ENCODE data around the gene EDDM3A. TPM values are rescaled to one million over a fixed set of nuclear protein-coding genes. Genes with fewer than 3 reads are reported as not detected.

Gene EDDM3A
- total and polyA plus RNA-seq, 2 of the 13 experiments (the other 11 are each of a cell fraction or from before 2014, with no cell fraction given), result not detected

DNA sequence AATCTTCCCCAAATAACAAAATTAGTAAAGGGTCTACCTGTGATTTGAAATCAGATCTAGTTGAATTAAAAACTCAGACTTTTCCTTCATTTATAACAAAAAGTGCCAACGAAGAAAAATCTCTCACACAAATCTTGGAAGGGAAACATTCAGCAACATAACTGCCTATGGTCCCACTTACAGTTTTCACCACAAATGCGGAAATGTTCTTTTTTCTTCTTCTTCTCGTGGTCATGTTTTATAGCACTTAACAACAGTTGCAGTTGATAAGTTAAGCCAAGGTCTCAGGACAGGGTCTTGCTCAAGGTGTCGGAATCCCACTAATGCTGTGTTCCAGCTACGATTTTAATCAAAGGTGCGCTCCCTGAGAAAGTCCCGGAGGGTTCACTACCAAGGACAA lies 45.5 kb downstream of the EDDM3A start (continued):
- TF ChIP-seq CREM (IDR thresholded peaks at IDR 0.05) (no peak), CREM (CRISPR knock-in tag; IDR thresholded peaks at IDR 0.05) (no peak), ESRRA (CRISPR knock-in tag; IDR thresholded peaks at IDR 0.05; ENCODE audit: low read depth) (no peak), FOXC1 (CRISPR knock-in tag; IDR thresholded peaks at IDR 0.05; ENCODE audit: borderline replicate concordance) (no peak), IRF2 (CRISPR knock-in tag; IDR thresholded peaks at IDR 0.05) (no peak), TMF1 (CRISPR knock-in tag; IDR thresholded peaks at IDR 0.05; ENCODE audit: low read depth) (no peak)
- TF ChIP-seq, protein P1, sequence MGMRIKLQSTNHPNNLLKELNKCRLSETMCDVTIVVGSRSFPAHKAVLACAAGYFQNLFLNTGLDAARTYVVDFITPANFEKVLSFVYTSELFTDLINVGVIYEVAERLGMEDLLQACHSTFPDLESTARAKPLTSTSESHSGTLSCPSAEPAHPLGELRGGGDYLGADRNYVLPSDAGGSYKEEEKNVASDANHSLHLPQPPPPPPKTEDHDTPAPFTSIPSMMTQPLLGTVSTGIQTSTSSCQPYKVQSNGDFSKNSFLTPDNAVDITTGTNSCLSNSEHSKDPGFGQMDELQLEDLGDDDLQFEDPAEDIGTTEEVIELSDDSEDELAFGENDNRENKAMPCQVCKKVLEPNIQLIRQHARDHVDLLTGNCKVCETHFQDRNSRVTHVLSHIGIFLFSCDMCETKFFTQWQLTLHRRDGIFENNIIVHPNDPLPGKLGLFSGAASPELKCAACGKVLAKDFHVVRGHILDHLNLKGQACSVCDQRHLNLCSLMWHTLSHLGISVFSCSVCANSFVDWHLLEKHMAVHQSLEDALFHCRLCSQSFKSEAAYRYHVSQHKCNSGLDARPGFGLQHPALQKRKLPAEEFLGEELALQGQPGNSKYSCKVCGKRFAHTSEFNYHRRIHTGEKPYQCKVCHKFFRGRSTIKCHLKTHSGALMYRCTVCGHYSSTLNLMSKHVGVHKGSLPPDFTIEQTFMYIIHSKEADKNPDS (CRISPR knock-in tag; IDR thresholded peaks at IDR 0.05), result no peak
- TF ChIP-seq, protein P2, sequence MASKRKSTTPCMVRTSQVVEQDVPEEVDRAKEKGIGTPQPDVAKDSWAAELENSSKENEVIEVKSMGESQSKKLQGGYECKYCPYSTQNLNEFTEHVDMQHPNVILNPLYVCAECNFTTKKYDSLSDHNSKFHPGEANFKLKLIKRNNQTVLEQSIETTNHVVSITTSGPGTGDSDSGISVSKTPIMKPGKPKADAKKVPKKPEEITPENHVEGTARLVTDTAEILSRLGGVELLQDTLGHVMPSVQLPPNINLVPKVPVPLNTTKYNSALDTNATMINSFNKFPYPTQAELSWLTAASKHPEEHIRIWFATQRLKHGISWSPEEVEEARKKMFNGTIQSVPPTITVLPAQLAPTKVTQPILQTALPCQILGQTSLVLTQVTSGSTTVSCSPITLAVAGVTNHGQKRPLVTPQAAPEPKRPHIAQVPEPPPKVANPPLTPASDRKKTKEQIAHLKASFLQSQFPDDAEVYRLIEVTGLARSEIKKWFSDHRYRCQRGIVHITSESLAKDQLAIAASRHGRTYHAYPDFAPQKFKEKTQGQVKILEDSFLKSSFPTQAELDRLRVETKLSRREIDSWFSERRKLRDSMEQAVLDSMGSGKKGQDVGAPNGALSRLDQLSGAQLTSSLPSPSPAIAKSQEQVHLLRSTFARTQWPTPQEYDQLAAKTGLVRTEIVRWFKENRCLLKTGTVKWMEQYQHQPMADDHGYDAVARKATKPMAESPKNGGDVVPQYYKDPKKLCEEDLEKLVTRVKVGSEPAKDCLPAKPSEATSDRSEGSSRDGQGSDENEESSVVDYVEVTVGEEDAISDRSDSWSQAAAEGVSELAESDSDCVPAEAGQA (IDR thresholded peaks at IDR 0.05; ENCODE audit: low read depth), result no peak
- TF ChIP-seq, protein P2 (CRISPR knock-in tag; IDR thresholded peaks at IDR 0.05; ENCODE audit: borderline replicate concordance), result no peak
- TF ChIP-seq, protein P3, sequence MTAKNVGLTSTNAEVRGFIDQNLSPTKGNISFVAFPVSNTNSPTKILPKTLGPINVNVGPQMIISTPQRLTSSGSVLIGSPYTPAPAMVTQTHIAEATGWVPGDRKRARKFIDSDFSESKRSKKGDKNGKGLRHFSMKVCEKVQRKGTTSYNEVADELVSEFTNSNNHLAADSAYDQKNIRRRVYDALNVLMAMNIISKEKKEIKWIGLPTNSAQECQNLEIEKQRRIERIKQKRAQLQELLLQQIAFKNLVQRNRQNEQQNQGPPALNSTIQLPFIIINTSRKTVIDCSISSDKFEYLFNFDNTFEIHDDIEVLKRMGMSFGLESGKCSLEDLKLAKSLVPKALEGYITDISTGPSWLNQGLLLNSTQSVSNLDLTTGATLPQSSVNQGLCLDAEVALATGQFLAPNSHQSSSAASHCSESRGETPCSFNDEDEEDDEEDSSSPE (CRISPR knock-in tag; IDR thresholded peaks at IDR 0.05), result no peak
- TF ChIP-seq, protein P4, sequence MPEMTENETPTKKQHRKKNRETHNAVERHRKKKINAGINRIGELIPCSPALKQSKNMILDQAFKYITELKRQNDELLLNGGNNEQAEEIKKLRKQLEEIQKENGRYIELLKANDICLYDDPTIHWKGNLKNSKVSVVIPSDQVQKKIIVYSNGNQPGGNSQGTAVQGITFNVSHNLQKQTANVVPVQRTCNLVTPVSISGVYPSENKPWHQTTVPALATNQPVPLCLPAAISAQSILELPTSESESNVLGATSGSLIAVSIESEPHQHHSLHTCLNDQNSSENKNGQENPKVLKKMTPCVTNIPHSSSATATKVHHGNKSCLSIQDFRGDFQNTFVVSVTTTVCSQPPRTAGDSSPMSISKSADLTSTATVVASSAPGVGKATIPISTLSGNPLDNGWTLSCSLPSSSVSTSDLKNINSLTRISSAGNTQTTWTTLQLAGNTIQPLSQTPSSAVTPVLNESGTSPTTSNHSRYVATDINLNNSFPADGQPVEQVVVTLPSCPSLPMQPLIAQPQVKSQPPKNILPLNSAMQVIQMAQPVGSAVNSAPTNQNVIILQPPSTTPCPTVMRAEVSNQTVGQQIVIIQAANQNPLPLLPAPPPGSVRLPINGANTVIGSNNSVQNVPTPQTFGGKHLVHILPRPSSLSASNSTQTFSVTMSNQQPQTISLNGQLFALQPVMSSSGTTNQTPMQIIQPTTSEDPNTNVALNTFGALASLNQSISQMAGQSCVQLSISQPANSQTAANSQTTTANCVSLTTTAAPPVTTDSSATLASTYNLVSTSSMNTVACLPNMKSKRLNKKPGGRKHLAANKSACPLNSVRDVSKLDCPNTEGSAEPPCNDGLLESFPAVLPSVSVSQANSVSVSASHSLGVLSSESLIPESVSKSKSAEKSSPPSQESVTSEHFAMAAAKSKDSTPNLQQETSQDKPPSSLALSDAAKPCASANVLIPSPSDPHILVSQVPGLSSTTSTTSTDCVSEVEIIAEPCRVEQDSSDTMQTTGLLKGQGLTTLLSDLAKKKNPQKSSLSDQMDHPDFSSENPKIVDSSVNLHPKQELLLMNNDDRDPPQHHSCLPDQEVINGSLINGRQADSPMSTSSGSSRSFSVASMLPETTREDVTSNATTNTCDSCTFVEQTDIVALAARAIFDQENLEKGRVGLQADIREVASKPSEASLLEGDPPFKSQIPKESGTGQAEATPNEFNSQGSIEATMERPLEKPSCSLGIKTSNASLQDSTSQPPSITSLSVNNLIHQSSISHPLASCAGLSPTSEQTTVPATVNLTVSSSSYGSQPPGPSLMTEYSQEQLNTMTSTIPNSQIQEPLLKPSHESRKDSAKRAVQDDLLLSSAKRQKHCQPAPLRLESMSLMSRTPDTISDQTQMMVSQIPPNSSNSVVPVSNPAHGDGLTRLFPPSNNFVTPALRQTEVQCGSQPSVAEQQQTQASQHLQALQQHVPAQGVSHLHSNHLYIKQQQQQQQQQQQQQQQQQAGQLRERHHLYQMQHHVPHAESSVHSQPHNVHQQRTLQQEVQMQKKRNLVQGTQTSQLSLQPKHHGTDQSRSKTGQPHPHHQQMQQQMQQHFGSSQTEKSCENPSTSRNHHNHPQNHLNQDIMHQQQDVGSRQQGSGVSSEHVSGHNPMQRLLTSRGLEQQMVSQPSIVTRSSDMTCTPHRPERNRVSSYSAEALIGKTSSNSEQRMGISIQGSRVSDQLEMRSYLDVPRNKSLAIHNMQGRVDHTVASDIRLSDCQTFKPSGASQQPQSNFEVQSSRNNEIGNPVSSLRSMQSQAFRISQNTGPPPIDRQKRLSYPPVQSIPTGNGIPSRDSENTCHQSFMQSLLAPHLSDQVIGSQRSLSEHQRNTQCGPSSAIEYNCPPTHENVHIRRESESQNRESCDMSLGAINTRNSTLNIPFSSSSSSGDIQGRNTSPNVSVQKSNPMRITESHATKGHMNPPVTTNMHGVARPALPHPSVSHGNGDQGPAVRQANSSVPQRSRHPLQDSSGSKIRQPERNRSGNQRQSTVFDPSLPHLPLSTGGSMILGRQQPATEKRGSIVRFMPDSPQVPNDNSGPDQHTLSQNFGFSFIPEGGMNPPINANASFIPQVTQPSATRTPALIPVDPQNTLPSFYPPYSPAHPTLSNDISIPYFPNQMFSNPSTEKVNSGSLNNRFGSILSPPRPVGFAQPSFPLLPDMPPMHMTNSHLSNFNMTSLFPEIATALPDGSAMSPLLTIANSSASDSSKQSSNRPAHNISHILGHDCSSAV (CRISPR knock-in tag; IDR thresholded peaks at IDR 0.05; ENCODE audit: borderline replicate concordance), result no peak
